SJSA1 (cell line): ENCODE results near the gene RRP8. TPM values are rescaled to one million over a fixed set of nuclear protein-coding genes. Genes with fewer than 3 reads are reported as not detected.
A peak's percentile ranks its signal among the peaks of the same experiment; 100 is the strongest.

Experiments
- DNase-seq, 2 experiments: peaks; one replicate each; pipeline ENCODE4 v3.0.0-alpha.2; 2015 to 2020; ENCODE audit warnings: low spot score in 2 of 2, low read depth in 1 of 2
- H3K27ac ChIP-seq: fragments of 250-450 bp; sonication (Bioruptor Pico); 2 replicates; pipeline ENCODE4 v1.5.1; 2020; ENCODE audit warnings: mild to moderate bottlenecking, moderate library complexity
- H3K27me3 ChIP-seq: fragments of 250-450 bp; sonication (Bioruptor Pico); replicated peaks from 2 replicates; pipeline ENCODE4 v1.5.1; 2020; ENCODE audit warnings: mild to moderate bottlenecking, moderate library complexity
- H3K36me3 ChIP-seq: fragments of 250-450 bp; sonication (Bioruptor Pico); 2 replicates; pipeline ENCODE4 v1.5.1; 2020; ENCODE audit warnings: mild to moderate bottlenecking
- H3K4me1 ChIP-seq: fragments of 250-450 bp; sonication (Bioruptor Pico); replicated peaks from 2 replicates; pipeline ENCODE4 v1.6.1; 2021; ENCODE audit warnings: mild to moderate bottlenecking
- H3K4me3 ChIP-seq: fragments of 250-450 bp; sonication (Bioruptor Pico); 2 replicates; pipeline ENCODE4 v1.5.1; 2020; ENCODE audit warnings: mild to moderate bottlenecking
- H3K9me3 ChIP-seq: fragments of 250-450 bp; sonication (Bioruptor Pico); replicated peaks from 2 replicates; pipeline ENCODE4 v1.5.1; 2020; ENCODE audit warnings: mild to moderate bottlenecking
- total RNA-seq: library from RNA; depleted of rRNA; stranded (reverse); fragments of >200 nt; shearing (Covaris generic); gene quantifications from 2 replicates; pipeline ENCODE4 v1.2.3, GENCODE V29; 2014; rRNA removed

RRP8 gene
- total RNA-seq = 10.2 and 12.0 TPM in 2 replicates

DNA sequence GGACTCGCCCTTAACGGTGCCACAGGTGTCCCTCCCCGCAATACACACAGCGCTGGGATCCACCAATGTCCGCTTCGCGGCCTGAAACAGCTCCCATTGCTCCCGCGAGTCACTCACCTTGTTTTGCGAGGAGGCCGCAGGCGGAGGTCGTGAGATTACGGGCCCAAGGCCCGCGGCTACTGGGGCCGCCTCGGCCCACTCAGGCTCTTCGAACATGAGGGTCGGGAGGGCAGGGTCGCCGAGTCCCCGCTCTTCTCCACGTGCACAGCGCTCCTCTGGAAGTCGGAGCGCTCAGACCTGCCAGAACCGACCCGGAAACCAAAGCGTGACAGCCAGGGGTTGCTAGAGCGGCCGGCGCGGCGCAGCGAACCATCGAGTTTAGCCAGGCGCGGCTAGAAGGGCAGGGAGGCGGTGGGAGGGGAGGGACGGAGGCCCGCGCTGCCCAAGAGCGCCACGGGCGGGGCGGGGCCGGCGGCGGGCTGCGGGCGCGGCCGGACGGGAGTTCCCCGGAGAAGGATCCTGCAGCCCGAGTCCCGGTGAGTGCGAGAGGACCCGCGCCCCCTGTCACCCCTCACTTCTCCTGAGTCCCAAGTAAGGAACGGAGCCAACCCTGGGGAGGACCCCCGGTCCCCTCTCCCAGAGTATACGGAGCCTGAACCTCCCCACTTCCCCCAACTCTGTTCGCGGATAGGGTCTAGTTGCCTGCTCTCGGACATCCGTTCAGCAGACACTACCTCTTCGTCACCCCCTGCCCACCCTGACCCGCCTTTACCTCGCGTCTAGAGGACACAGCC is at the start of gene RRP8, which contains the start of gene ILK:
RRP8 (minus strand) TSS at position 330 of the 794 bp plus-strand sequence; CDS start at position 216, 114 bp downstream.
ILK (plus strand) TSS at position 488 of the 794 bp plus-strand sequence. CDS start 498 bp downstream, outside the sequence.
- Histone ChIP-seq H3K27me3 (no peaks in the 10 kb centered on the region), H3K36me3 (peaks cover 56% of the 10 kb centered on the region), H3K27ac (peak within 1 kb of the TSS; percentile 36), H3K4me1 (peaks cover 28% of the 10 kb centered on the region), H3K4me3 (peak within 1 kb of the TSS; percentile 66), H3K9me3 (no peaks in the 10 kb centered on the region)
- DNase-seq = peak; percentile 64 to 78

DNA sequence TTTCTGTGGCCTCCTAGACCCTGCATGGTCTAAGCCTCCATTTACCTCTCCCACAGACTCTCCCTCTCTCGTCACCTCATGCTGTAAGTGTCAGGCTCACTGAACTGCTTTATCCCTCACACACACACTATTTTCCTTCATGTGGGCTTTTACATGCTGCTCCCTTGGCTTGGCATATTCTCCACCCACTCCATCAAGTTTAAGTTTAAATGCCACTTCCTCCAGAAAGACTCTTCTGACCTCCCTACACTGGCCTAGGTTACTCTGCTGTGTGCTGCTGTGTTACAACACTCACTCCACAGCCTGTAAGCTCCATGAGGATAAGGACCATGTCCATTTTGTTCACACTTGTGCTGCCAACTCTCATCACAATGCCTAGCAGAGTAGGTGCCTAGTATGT is 49.7 kb upstream of the RRP8 start:
- Histone ChIP-seq H3K4me3 (no peak overlapping the region), H3K9me3 (no peaks in the 10 kb centered on the region), H3K27ac (no peak overlapping the region), H3K27me3 (no peaks in the 10 kb centered on the region), H3K4me1 (no peaks in the 10 kb centered on the region; the same call in none of the 2 replicates), H3K36me3 (no peaks in the 10 kb centered on the region)
- no peak for DNase-seq

DNA sequence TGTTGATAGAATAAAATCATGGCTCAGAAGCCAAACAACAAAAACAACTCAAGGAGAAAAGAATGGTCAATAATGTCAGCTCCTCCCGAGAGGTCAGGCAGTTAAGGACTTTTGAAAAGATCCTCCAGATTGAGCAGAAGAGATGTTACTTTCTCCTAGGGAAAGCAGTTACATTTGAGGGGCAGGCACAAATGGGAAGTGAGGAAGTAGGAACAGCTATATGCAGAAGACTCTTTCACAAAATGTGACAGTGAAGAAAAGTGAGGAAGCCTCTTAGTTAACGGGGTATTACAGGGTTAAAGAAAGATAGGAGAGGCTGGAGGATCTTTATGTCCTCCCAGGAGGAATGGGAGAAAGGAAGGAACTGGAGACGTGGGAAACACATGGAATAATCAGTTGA is 48.8 kb upstream of the RRP8 start:
- DNase-seq = no peak
- H3K27me3 ChIP-seq = no peaks in the 10 kb centered on the region
- H3K36me3 ChIP-seq = no peaks in the 10 kb centered on the region

DNA sequence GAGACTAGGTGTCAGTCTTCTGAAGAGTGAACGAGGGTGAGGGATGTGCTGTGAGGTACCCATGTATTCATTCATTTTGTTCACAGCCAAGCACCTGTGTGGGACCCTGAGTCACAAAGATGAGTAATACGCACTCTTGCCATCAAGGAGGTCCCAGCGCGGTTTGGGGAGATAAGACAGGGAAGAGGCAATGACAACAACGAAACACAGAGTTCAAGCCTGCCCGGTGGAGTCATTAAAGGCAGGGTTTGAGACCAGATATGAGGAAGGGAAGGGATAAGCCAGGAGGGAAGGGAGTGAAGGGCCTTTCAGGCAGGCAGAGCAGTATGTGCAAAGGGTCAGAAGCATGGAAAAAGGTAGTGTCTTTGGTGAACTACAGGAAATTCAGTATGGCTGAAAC is 47.6 kb upstream of the RRP8 start:
- Histone ChIP-seq H3K27ac (no peak overlapping the region), H3K4me3 (no peak overlapping the region), H3K27me3 (no peaks in the 10 kb centered on the region), H3K9me3 (no peaks in the 10 kb centered on the region), H3K36me3 (no peaks in the 10 kb centered on the region), H3K4me1 (no peaks in the 10 kb centered on the region; the same call in none of the 2 replicates)
- DNase-seq = no peak

More for the DNA sequence above, 48.8 kb upstream of the RRP8 start:
- no peaks in the 10 kb centered on the region; the same call in none of the 2 replicates for H3K4me1 ChIP-seq
- no peak overlapping the region for H3K27ac ChIP-seq
- H3K9me3 ChIP-seq = no peaks in the 10 kb centered on the region
- H3K4me3 ChIP-seq = no peak overlapping the region

DNA sequence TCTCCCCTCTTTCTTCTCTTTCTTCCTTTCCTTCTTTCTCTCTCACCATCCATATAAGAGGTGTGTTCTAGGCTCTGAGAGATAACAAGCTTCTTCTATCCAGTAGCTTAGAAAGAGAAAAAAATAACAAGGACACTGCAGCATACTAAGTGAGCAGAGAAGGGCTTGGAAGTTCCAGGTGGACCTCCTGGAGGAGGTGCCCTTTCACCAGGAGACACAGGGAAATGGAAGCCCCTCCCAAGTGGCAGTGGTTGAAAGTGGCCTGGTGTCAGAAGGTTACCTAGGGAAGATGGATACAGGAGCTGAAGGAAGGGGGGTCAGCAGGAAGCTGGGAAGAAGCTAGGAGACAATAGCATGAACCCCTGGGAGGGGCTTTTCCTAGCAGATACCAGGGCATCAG is 46.7 kb upstream of the RRP8 start:
- no peaks in the 10 kb centered on the region for H3K36me3 ChIP-seq
- H3K27me3 ChIP-seq = no peaks in the 10 kb centered on the region
- H3K27ac ChIP-seq = no peak overlapping the region
- H3K4me3 ChIP-seq = no peak overlapping the region
- no peaks in the 10 kb centered on the region for H3K9me3 ChIP-seq
- no peak for DNase-seq
- no peaks in the 10 kb centered on the region; the same call in 1 of the 2 replicates for H3K4me1 ChIP-seq

DNA sequence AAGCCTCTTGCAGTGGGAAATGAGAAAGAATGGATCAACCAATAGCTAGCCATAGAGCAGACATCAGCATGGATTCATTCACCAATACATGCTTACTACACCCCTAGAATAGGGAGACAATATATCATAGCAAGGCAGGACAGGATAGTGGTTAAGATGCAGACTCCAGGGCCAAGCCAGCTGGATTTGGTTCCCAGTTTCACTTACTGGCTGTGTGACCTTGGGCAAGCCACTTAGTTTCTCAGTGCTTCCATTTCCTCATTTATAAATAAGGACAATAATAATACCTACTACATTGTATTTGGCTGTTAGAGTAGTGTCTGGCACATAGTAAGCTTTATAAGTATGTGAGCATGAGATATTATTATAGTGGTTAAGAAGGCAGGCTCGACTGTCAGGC is 45.1 kb upstream of the RRP8 start:
- no peak for DNase-seq
- H3K4me3 ChIP-seq = no peak overlapping the region
- no peak overlapping the region for H3K27ac ChIP-seq
- no peaks in the 10 kb centered on the region for H3K27me3 ChIP-seq
- no peaks in the 10 kb centered on the region for H3K36me3 ChIP-seq
- H3K4me1 ChIP-seq = no peaks in the 10 kb centered on the region
- H3K9me3 ChIP-seq = no peaks in the 10 kb centered on the region

DNA sequence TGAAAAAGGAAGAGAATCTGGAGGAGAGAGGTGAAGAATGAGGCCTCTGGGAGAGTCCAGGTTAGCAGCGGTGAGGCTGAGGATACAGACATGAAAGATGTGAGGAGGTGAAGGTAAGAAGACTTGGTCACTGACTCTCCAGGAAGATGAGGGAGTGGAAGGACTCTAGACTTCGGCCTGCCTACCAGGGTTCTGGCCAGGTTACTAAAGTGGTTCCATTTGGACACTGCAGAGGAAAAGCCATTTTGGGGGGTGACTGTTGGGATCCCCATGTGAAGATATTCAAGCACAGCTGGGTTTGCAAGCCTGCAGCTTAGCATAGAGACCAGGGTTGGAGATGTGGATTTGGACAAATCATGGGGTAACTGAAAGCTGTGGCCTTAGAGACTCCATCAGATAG is 44.4 kb upstream of the RRP8 start:
- Histone ChIP-seq H3K27me3 (no peaks in the 10 kb centered on the region), H3K4me1 (no peaks in the 10 kb centered on the region), H3K4me3 (no peak overlapping the region), H3K36me3 (no peaks in the 10 kb centered on the region), H3K9me3 (no peaks in the 10 kb centered on the region), H3K27ac (no peak overlapping the region)
- DNase-seq = no peak

DNA sequence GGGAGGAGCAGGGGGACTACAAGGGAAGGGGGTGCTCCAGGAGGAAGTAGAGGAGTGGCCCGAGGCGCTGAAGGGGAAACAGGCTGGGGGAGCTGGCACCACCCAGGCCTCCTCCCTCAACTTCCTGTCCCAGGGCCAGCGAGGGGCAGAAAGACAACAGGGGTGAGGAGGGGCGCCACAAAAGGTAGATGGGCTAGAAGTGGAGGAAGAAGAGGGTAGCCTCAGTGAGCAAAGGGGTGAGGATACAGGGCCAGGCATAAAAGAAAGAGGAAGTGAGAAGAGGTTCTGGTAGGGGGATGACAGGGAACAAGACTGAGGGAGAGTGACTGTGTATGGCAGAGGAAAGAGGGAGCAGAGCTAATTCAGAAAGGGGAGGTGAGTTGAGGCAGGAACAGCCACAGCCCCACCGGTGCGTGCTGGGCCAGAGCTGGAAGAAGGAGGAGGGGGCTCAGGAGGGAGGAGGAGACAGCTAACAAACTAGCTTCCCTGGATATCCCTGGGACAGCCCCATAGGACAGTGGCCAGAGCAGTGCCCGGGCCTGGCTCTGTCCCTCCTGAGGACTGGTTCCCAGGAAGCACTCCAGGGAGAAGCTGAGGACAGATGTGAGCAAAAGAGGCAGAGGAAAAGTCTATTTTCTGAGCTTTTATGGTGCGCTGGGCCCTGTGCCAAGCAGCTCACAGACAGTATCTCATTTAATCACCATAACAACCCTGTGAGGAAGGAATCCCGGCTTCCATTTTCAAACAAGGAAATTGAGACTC is 43.7 kb upstream of the RRP8 start:
- no peaks in the 10 kb centered on the region for H3K36me3 ChIP-seq
- H3K27ac ChIP-seq = no peak overlapping the region
- no peak overlapping the region for H3K4me3 ChIP-seq
- H3K4me1 ChIP-seq = no peaks in the 10 kb centered on the region
- no peaks in the 10 kb centered on the region for H3K27me3 ChIP-seq
- DNase-seq = no peak
- no peaks in the 10 kb centered on the region for H3K9me3 ChIP-seq

DNA sequence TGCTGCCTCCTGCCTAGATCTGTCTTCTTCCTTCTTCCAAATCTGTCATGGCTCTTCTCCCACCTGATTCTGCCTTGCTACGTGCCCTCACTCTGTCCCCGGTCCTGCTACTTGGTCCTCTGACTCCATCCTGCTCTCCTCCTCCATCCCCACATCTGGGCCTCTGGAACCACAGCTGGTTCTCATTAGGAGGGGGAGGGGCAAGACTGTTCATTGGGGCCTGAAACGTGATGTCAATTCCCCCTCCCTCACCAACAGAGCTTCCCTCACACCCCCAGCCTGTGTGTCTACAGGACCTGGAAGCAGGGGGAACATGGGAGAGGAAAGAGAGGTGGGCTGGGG is 43.1 kb upstream of the RRP8 start:
- Histone ChIP-seq H3K27me3 (no peaks in the 10 kb centered on the region), H3K9me3 (no peaks in the 10 kb centered on the region), H3K36me3 (no peaks in the 10 kb centered on the region), H3K27ac (no peak overlapping the region), H3K4me3 (no peak overlapping the region), H3K4me1 (no peaks in the 10 kb centered on the region)
- no peak for DNase-seq

DNA sequence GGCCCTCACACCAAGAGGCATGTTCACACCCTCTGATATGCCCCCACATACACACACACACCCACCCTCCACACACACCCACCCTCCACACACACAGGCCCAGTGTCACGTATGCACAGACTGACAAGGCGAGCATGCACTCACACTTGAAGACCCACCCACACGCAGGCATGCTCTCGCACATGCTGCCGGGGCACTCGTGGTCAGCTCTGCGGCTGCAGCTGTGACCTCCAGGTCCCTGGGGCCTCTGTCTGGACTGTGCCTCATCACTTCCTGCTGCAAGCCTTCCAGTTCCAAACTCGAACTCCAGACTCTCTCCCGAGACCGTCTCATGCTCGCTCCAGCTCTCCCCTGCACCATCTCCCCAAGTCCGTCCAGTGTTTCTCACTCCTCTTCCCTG is 42.7 kb upstream of the RRP8 start:
- Histone ChIP-seq H3K27me3 (no peaks in the 10 kb centered on the region), H3K9me3 (no peaks in the 10 kb centered on the region), H3K4me3 (no peak overlapping the region), H3K4me1 (no peaks in the 10 kb centered on the region), H3K36me3 (no peaks in the 10 kb centered on the region), H3K27ac (no peak overlapping the region)
- no peak for DNase-seq

DNA sequence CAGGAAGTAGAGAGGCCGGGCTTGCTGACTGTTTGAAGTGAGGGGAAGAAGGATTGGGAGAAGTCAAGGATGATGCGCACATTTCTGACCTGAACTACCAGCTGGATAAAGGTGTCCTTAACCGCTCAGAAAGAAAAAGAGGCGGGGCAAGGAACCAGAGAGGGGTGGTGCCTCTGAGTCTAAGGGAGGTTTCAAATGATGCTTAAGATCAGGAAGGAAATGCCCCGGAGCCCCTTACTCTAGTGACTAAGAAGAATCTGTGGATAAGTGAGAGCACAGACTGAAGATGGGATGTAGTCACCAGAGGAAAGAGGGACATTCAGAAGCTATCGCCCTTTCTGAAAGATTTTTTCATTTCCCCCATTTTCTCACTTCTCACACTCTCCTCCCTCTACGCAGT is 39.5 kb upstream of the RRP8 start:
- no peaks in the 10 kb centered on the region for H3K4me1 ChIP-seq
- no peak for DNase-seq

DNA sequence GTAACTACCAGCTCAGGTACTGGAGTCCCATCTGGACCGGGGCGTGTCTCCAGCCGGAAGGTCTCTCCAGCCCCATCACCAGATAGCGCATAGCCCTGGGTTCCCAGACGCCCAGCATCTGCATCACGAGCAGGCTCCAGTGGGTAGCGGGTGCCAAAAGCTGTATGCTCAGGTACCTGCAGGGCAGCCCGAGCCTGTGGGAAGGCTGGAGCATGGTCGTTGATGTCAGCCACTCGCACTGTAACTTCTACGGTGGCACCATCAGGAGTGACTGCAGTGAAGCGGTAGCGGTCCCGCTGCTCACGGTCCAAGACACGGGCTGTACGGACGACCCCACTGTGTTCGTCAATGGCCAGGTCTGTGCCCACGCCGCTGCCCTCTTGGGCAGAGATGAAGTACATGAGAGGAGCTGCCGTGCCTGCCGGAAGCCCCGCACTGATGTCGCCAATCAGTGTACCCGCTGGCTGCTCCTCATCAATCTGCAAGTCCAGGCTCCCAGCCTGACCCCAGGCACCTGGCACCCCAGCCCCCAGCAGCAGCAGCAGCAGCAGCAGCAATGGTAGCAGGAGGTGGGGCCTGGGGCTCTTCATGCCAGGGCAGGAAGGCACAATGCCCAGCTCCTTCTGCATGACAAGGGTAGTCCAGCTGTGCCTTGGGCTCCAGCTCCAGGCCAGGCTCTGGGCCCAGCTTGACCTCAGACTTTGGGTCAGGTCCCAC is 37.7 kb upstream of the RRP8 start:
- H3K27me3 ChIP-seq = no peaks in the 10 kb centered on the region
- no peaks in the 10 kb centered on the region for H3K36me3 ChIP-seq
- no peaks in the 10 kb centered on the region for H3K9me3 ChIP-seq
- H3K27ac ChIP-seq = no peak overlapping the region
- no peak overlapping the region for H3K4me3 ChIP-seq
- DNase-seq = no peak
- no peaks in the 10 kb centered on the region for H3K4me1 ChIP-seq

More for the DNA sequence above, 39.5 kb upstream of the RRP8 start:
- Histone ChIP-seq H3K4me3 (no peak overlapping the region), H3K36me3 (no peaks in the 10 kb centered on the region), H3K27me3 (no peaks in the 10 kb centered on the region), H3K9me3 (no peaks in the 10 kb centered on the region), H3K27ac (no peak overlapping the region)

DNA sequence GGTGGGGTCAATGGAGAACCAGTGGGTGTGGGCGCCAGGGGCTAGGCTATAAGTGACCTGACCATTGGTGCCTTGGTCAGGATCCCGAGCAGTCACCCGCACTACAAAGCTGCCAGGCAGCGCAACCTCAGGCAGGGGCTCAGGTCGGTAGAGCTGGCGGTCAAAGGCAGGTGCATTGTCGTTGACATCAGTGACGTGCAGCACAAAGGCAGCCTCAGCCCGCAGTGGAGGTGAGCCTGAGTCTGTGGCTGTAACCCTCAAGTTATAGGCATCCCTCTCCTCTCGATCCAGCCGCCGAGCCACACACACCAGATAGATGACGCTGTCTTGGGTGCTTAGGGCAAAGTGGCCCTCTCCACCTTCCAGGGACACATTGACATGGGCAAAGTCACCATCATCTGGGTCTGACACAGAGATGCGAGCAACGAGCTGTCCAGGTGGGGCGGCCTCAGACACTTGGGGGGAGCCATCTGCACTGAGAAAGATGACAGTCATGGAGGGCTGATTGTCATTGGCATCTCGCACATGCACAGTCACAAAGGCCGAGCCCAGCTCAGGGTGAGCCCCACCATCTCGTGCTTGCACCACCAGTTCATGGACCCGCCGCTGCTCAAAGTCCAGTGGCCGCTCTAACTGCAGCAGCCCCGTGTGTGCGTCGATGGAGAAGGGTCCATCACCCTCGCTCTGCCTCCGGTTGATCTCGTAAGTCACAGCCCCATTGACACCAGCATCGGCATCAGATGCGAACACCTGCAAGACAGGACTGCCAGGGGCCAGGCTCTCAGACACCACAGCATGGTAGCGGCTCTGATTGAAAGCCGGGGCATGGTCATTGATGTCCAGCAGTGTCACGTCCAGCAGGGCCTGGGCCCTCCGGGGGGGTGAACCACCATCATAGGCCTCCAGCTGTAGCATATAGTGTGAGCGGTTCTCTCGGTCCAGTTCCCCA is 36.9 kb upstream of the RRP8 start:
- no peaks in the 10 kb centered on the region for H3K9me3 ChIP-seq
- no peak overlapping the region for H3K4me3 ChIP-seq
- no peaks in the 10 kb centered on the region for H3K27me3 ChIP-seq
- no peaks in the 10 kb centered on the region for H3K36me3 ChIP-seq
- no peaks in the 10 kb centered on the region for H3K4me1 ChIP-seq
- H3K27ac ChIP-seq = no peak overlapping the region
- no peak for DNase-seq
